ENCODE measurements around the gene SGPP2.

DNA sequence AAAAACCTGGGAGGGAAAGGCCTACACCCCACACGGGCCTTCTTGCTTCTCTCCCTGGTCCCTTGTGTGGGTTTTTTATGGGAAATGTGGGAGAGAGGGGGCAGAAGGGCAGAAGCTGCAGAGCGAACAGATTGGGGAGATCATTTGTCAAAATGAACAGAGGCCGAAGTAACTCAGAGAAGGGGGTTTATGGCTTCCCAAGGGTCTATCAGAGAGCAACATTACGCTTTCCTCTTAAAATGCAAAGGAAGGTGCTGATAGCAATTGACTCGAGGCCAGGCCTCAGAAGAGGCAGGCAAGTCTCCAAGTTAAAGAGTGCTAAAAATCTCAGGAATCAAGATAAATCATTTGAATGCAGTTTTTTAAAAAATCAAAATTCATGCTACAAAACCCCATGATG lies 101.5 kb downstream of the SGPP2 start:
- TF ChIP-seq, protein P1, sequence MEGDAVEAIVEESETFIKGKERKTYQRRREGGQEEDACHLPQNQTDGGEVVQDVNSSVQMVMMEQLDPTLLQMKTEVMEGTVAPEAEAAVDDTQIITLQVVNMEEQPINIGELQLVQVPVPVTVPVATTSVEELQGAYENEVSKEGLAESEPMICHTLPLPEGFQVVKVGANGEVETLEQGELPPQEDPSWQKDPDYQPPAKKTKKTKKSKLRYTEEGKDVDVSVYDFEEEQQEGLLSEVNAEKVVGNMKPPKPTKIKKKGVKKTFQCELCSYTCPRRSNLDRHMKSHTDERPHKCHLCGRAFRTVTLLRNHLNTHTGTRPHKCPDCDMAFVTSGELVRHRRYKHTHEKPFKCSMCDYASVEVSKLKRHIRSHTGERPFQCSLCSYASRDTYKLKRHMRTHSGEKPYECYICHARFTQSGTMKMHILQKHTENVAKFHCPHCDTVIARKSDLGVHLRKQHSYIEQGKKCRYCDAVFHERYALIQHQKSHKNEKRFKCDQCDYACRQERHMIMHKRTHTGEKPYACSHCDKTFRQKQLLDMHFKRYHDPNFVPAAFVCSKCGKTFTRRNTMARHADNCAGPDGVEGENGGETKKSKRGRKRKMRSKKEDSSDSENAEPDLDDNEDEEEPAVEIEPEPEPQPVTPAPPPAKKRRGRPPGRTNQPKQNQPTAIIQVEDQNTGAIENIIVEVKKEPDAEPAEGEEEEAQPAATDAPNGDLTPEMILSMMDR (IDR thresholded peaks at IDR 0.05): no peak
- TF ChIP-seq POLR2A (IDR thresholded peaks at IDR 0.05): no peak
